ENCODE measurements around the gene SF3A2.

- no peak for TF ChIP-seq POLR2AphosphoS5 (IDR thresholded peaks at IDR 0.05)
- TF ChIP-seq REST (IDR thresholded peaks at IDR 0.05; ENCODE audit: borderline replicate concordance): no peak
- TF ChIP-seq, protein P1, sequence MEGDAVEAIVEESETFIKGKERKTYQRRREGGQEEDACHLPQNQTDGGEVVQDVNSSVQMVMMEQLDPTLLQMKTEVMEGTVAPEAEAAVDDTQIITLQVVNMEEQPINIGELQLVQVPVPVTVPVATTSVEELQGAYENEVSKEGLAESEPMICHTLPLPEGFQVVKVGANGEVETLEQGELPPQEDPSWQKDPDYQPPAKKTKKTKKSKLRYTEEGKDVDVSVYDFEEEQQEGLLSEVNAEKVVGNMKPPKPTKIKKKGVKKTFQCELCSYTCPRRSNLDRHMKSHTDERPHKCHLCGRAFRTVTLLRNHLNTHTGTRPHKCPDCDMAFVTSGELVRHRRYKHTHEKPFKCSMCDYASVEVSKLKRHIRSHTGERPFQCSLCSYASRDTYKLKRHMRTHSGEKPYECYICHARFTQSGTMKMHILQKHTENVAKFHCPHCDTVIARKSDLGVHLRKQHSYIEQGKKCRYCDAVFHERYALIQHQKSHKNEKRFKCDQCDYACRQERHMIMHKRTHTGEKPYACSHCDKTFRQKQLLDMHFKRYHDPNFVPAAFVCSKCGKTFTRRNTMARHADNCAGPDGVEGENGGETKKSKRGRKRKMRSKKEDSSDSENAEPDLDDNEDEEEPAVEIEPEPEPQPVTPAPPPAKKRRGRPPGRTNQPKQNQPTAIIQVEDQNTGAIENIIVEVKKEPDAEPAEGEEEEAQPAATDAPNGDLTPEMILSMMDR (IDR thresholded peaks at IDR 0.05; ENCODE audit: poor library complexity, severe bottlenecking): no peak
- no peak for TF ChIP-seq EZH2 (IDR thresholded peaks at IDR 0.05; ENCODE audit: borderline replicate concordance, insufficient read depth, low read length, poor library complexity, severe bottlenecking)
- TF ChIP-seq EP300 (conservative IDR thresholded peaks at IDR 0.05; ENCODE audit: poor library complexity, severe bottlenecking): no peak
- no peak for TF ChIP-seq SMC3 (conservative IDR thresholded peaks at IDR 0.05; ENCODE audit: poor library complexity)
- TF ChIP-seq TAF1 (IDR thresholded peaks at IDR 0.05; ENCODE audit: low read depth): no peak
- TF ChIP-seq MXI1 (conservative IDR thresholded peaks at IDR 0.05; ENCODE audit: poor library complexity, severe bottlenecking): no peak
- TF ChIP-seq RAD21 (conservative IDR thresholded peaks at IDR 0.05): no peak
Measured at GRCh38 chr19:2246014-2246620, 9.5 kb downstream of the SF3A2 start.

Data from neural cell (in vitro differentiated cells).